H54 (cell line): ENCODE results near the gene SPRED2.

Experiments
- DNase-seq: peaks from one replicate; pipeline ENCODE4 v3.0.0; 2011; ENCODE audit warnings: low spot score, mixed read lengths; ENCODE audit not compliant: insufficient read length
- FAIRE-seq: peaks from 3 replicates; lab custom pipeline; 2011; peaks lifted over from hg19 to GRCh38; lab: Jason Lieb, UNC
- POLR2A ChIP-seq: IDR thresholded peaks from 2 replicates; pipeline ENCODE4 v1.6.1; 2011; ENCODE audit warnings: low read depth, mild to moderate bottlenecking, low read length

SPRED2 gene

DNA sequence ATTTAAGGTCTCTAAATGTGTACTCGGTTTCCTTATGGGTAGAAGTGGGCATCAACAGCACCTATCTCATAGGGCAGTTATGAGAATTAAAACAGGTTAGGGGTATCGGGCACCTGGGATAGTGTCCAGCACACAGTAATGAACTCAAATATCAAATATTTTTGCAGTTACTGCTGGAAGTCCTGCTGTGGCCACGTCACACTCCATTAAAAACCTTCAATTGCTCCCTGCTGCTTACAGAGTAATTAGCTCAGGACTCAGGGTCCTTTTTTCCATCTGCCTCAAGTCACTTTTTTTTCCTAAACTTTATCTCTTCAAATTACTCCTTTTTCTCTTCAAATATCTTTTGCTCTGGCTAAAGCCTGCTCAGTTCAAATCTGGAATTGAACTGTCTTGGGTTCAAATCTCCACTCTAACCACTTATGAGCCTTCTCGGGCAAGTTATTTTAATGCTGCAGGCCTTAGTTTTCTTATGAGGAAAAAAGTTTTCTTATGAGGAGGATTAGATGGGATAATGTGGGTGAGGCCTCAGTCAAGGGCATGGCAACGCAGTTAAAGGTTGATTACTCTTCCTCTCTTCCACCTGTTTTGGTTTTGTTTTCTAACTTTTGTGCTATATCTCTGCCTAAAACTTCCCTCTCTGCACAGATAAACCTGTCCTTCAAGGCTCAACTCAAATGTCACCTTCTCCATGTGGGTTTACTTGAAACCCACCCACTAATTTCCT is 36.6 kb downstream of the SPRED2 start:
- FAIRE-seq (no peak), DNase-seq (no peak)
- TF ChIP-seq POLR2A, result no peak

GRCh38 chr2:65393743-65394422 is 38.5 kb downstream of the SPRED2 start:
- FAIRE-seq, result no peak
- no peak for TF ChIP-seq POLR2A
- no peak for DNase-seq

DNA sequence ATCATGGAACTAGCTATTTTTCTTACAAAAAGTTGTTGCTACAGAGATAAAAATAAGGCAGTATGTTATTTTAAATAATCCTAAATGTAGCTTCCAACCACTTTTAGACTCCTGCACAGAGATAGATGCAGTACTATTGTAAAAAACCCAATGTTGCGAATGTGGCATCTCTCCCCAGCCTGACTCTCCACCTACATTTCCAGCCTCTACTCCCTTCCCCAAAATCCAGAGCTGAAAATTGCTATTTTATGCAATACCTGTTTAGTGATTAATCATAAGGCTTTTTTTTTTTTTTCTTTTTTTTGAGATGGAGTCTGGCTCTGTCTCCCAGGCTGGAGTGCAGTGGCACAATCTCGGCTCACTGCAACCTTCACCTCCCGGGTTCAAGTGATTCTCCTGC is 39.4 kb downstream of the SPRED2 start:
- FAIRE-seq (no peak), DNase-seq (no peak)

GRCh38 chr2:65392609-65393008 is 39.8 kb downstream of the SPRED2 start:
- TF ChIP-seq POLR2A, result no peak
- DNase-seq, result no peak
- FAIRE-seq, result no peak

More for the DNA sequence above, 39.4 kb downstream of the SPRED2 start:
- no peak for TF ChIP-seq POLR2A

GRCh38 chr2:65390134-65390533 is 42.3 kb downstream of the SPRED2 start:
- no peak for DNase-seq
- no peak for TF ChIP-seq POLR2A
- no peak for FAIRE-seq

- FAIRE-seq (no peak), DNase-seq (no peak)
- no peak for TF ChIP-seq POLR2A
These were observed 42.9 kb downstream of the SPRED2 start for GRCh38 chr2:65389476-65389875.

GRCh38 chr2:65388596-65389390 is 43.6 kb downstream of the SPRED2 start:
- TF ChIP-seq POLR2A, result no peak
- FAIRE-seq (no peak), DNase-seq (no peak)

DNA sequence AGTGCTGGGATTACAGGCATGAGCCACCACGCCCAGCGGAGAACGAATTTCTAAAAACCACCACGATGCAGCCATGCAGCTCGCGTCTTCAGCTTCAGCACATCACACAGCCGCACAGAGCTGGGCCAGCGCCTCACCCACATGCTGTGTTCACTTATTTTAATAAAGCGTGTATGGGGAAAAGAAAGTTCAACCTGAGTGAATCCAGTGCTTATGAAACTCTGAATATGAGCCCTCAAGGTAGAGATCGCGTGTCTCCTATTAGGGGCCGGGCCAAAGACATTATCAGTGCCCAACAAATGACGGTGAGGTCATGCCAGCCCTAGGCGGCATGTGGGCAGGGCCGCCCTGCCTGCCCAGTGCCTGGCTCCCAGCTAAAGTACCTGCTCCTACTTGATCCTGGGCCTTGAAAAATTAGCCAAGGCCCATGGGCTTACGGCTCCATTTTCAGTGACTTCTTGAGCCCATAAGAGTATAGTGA is 44.3 kb downstream of the SPRED2 start:
- no peak for DNase-seq
- FAIRE-seq, result no peak
- TF ChIP-seq POLR2A, result no peak

GRCh38 chr2:65386989-65387388 is 45.4 kb downstream of the SPRED2 start:
- FAIRE-seq, result no peak
- no peak for TF ChIP-seq POLR2A
- DNase-seq, result no peak

GRCh38 chr2:65386344-65386743 is 46.1 kb downstream of the SPRED2 start:
- no peak for TF ChIP-seq POLR2A
- no peak for FAIRE-seq
- DNase-seq, result no peak

- DNase-seq (no peak), FAIRE-seq (no peak)
These were observed 48.6 kb downstream of the SPRED2 start for GRCh38 chr2:65383541-65384488.

DNA sequence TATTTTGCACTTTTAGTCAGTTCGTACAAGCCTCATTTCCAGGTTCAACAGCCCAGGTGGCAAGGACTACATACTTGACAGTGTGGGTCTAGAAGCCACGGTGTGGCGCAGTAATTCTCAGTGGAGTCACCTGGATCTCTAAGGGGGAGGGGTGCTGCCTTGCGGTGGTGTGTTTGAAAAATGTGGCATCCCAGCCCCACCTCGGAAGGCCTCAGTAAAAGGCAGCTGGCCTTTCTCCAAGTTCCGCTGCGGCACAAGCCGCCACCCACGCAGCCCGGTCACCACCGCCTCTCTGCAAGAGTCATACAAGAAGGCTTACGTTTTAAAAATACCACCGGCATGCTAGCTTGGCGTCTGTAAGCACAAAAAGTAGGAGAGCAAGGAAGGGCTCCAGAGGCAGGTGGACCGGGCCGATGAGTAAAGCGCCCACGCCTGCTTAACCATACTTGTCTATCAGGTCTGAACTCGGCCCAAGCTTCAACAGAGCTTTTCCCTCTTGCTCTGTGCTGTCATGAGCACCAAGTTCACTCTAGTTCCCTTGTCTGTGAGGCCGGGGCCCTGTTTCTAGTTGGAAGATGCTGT is 49.5 kb downstream of the SPRED2 start:
- DNase-seq, result peak; percentile 57

More at GRCh38 chr2:65383541-65384488, 48.6 kb downstream of the SPRED2 start:
- TF ChIP-seq POLR2A, result no peak

More for the DNA sequence above, 49.5 kb downstream of the SPRED2 start:
- TF ChIP-seq POLR2A, result no peak
- peak; percentile 69 for FAIRE-seq
